Measurements from ENCODE around the gene CTNNA1.
"Not testable (repeated sequence)": the region's sequence is repeated elsewhere in the genome, so short reads cannot be mapped to it uniquely, and the experiment has no call there.

The CTNNA1 gene

DNA sequence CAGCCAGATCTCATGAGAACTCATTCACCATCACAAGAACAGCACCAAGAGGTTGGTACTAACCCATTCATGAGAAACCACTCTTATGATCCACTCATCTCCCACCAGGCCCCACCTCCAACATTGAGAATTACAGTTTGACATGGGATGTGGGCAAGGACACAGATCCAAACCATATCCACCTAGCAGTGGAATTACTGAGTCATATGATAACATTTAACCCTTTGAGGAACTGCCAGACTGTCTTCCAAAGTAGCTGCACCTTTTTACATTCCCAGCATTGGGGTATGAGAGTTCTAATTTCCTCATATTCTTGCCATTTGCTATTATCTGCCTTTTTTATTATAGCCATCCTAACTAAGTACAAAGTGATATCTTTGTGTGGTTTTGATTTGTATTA lies 51.9 kb downstream of the CTNNA1 start:
- no peak overlapping the region for H3K4me3 ChIP-seq (ENCODE audit: insufficient read depth, low read depth, low read length, poor library complexity, severe bottlenecking)
- H3K36me3 ChIP-seq (ENCODE audit: control insufficient read depth, insufficient read depth, low read length), result no peaks in the 10 kb centered on the region
- no peak for DNase-seq
- H3K4me1 ChIP-seq (ENCODE audit: control insufficient read depth, insufficient read depth, low read length, poor library complexity, severe bottlenecking), result peaks cover 5% of the 10 kb centered on the region
- H3K9me3 ChIP-seq (ENCODE audit: control insufficient read depth, low read length), result no peaks in the 10 kb centered on the region
- H3K27me3 ChIP-seq (replicated peaks; ENCODE audit: control insufficient read depth, insufficient read depth, low read length, poor library complexity, severe bottlenecking), result no peaks in the 10 kb centered on the region
- no peak overlapping the region for H3K27ac ChIP-seq (ENCODE audit: insufficient read depth, low read length, poor library complexity, severe bottlenecking)

GRCh38 chr5:138807182-138807581 lies 54.0 kb downstream of the CTNNA1 start:
- no peak for DNase-seq

DNA sequence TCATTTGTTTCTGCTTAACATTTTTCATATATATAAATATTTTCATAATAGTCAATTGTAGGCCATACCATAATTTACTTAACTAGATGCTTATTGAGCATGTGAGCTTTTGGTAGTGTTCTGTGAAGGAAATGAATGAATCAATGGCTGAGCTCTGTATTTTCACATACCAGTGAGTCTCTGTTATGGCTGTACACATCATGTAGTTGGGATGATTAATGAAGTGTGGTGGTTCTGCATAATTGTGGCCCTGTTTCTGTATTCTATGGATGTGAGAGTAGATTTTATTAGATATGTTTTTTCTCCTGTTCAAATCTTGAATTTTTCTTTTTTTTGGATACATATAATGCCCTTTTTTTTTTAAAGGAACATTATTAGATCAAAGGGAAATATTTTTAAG lies 56.2 kb downstream of the CTNNA1 start:
- H3K4me3 ChIP-seq (ENCODE audit: insufficient read depth, low read depth, low read length, poor library complexity, severe bottlenecking), result no peak overlapping the region
- H3K27ac ChIP-seq (ENCODE audit: insufficient read depth, low read length, poor library complexity, severe bottlenecking), result no peak overlapping the region
- no peaks in the 10 kb centered on the region for H3K9me3 ChIP-seq (ENCODE audit: control insufficient read depth, low read length)
- H3K36me3 ChIP-seq (ENCODE audit: control insufficient read depth, insufficient read depth, low read length), result no peaks in the 10 kb centered on the region
- no peak for DNase-seq
- peaks cover 5% of the 10 kb centered on the region for H3K4me1 ChIP-seq (ENCODE audit: control insufficient read depth, insufficient read depth, low read length, poor library complexity, severe bottlenecking)
- H3K27me3 ChIP-seq (replicated peaks; ENCODE audit: control insufficient read depth, insufficient read depth, low read length, poor library complexity, severe bottlenecking), result no peaks in the 10 kb centered on the region

More at GRCh38 chr5:138807182-138807581, 54.0 kb downstream of the CTNNA1 start:
- Histone ChIP-seq H3K9me3 (ENCODE audit: control insufficient read depth, low read length) (no peaks in the 10 kb centered on the region), H3K27me3 (replicated peaks; ENCODE audit: control insufficient read depth, insufficient read depth, low read length, poor library complexity, severe bottlenecking) (no peaks in the 10 kb centered on the region), H3K4me1 (ENCODE audit: control insufficient read depth, insufficient read depth, low read length, poor library complexity, severe bottlenecking) (peaks cover 5% of the 10 kb centered on the region), H3K27ac (ENCODE audit: insufficient read depth, low read length, poor library complexity, severe bottlenecking) (no peak overlapping the region), H3K4me3 (ENCODE audit: insufficient read depth, low read depth, low read length, poor library complexity, severe bottlenecking) (no peak overlapping the region), H3K36me3 (ENCODE audit: control insufficient read depth, insufficient read depth, low read length) (no peaks in the 10 kb centered on the region)

GRCh38 chr5:138810861-138811260 lies 57.6 kb downstream of the CTNNA1 start:
- not testable (repeated sequence) for DNase-seq; H3K36me3 ChIP-seq (ENCODE audit: control insufficient read depth, insufficient read depth, low read length); H3K27me3 ChIP-seq (replicated peaks; ENCODE audit: control insufficient read depth, insufficient read depth, low read length, poor library complexity, severe bottlenecking); H3K27ac ChIP-seq (ENCODE audit: insufficient read depth, low read length, poor library complexity, severe bottlenecking); H3K4me1 ChIP-seq (ENCODE audit: control insufficient read depth, insufficient read depth, low read length, poor library complexity, severe bottlenecking); H3K4me3 ChIP-seq (ENCODE audit: insufficient read depth, low read depth, low read length, poor library complexity, severe bottlenecking); H3K9me3 ChIP-seq (ENCODE audit: control insufficient read depth, low read length)

- no peak for DNase-seq
- Histone ChIP-seq H3K4me3 (ENCODE audit: insufficient read depth, low read depth, low read length, poor library complexity, severe bottlenecking) (no peak overlapping the region), H3K36me3 (ENCODE audit: control insufficient read depth, insufficient read depth, low read length) (no peaks in the 10 kb centered on the region), H3K9me3 (ENCODE audit: control insufficient read depth, low read length) (no peaks in the 10 kb centered on the region), H3K27ac (ENCODE audit: insufficient read depth, low read length, poor library complexity, severe bottlenecking) (no peak overlapping the region), H3K4me1 (ENCODE audit: control insufficient read depth, insufficient read depth, low read length, poor library complexity, severe bottlenecking) (no peaks in the 10 kb centered on the region), H3K27me3 (replicated peaks; ENCODE audit: control insufficient read depth, insufficient read depth, low read length, poor library complexity, severe bottlenecking) (no peaks in the 10 kb centered on the region)
Measured at GRCh38 chr5:138815529-138815928, 62.3 kb downstream of the CTNNA1 start.

DNA sequence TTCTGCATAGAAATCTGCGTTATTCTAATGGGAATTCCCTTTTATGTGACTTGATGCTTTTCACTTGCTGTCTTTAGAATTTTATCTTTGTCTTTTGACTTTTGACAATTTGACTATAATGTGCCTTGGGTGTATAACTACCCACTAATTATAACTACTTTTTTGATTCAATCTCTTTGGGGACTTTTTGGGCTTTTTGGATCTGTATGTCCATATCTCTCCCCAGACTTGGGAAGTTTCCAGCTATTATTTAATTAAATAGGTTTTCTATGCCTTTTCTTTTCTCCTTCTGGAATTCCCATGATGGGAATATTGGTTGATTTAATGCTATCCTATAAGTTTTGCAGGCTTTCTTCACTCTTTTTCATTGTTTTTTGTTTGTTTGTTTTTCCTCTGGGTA lies 64.0 kb downstream of the CTNNA1 start:
- Histone ChIP-seq H3K4me3 (ENCODE audit: insufficient read depth, low read depth, low read length, poor library complexity, severe bottlenecking) (no peak overlapping the region), H3K27ac (ENCODE audit: insufficient read depth, low read length, poor library complexity, severe bottlenecking) (no peak overlapping the region), H3K27me3 (replicated peaks; ENCODE audit: control insufficient read depth, insufficient read depth, low read length, poor library complexity, severe bottlenecking) (no peaks in the 10 kb centered on the region), H3K9me3 (ENCODE audit: control insufficient read depth, low read length) (no peaks in the 10 kb centered on the region), H3K4me1 (ENCODE audit: control insufficient read depth, insufficient read depth, low read length, poor library complexity, severe bottlenecking) (no peaks in the 10 kb centered on the region), H3K36me3 (ENCODE audit: control insufficient read depth, insufficient read depth, low read length) (no peaks in the 10 kb centered on the region)
- DNase-seq, result no peak

DNA sequence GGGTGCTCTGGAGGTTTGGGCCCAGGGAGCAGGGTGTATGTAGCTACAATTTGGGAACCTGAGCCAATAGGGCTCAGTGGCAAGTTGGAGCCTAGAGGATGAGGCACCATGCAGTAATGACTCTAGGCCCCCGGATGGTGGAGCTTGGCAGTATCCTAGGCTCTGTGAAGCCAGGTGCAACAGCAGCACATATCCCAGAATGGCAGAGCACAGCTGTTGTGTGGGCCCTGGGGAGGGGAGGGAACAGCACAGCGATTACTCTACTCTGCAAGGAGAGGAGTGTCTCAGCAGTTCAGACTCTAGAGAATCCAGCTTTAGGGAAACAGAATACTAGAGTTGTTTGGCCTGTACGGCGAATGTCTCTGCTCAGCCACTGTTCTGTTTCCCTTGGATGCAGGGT lies 65.9 kb downstream of the CTNNA1 start:
- Histone ChIP-seq H3K36me3 (ENCODE audit: control insufficient read depth, insufficient read depth, low read length) (no peaks in the 10 kb centered on the region), H3K4me3 (ENCODE audit: insufficient read depth, low read depth, low read length, poor library complexity, severe bottlenecking) (no peak overlapping the region), H3K27ac (ENCODE audit: insufficient read depth, low read length, poor library complexity, severe bottlenecking) (no peak overlapping the region), H3K4me1 (ENCODE audit: control insufficient read depth, insufficient read depth, low read length, poor library complexity, severe bottlenecking) (no peaks in the 10 kb centered on the region), H3K9me3 (ENCODE audit: control insufficient read depth, low read length) (no peaks in the 10 kb centered on the region), H3K27me3 (replicated peaks; ENCODE audit: control insufficient read depth, insufficient read depth, low read length, poor library complexity, severe bottlenecking) (no peaks in the 10 kb centered on the region)
- no peak for DNase-seq

- Histone ChIP-seq H3K9me3 (ENCODE audit: control insufficient read depth, low read length) (no peaks in the 10 kb centered on the region), H3K4me1 (ENCODE audit: control insufficient read depth, insufficient read depth, low read length, poor library complexity, severe bottlenecking) (no peaks in the 10 kb centered on the region), H3K36me3 (ENCODE audit: control insufficient read depth, insufficient read depth, low read length) (no peaks in the 10 kb centered on the region), H3K27ac (ENCODE audit: insufficient read depth, low read length, poor library complexity, severe bottlenecking) (no peak overlapping the region), H3K4me3 (ENCODE audit: insufficient read depth, low read depth, low read length, poor library complexity, severe bottlenecking) (no peak overlapping the region), H3K27me3 (replicated peaks; ENCODE audit: control insufficient read depth, insufficient read depth, low read length, poor library complexity, severe bottlenecking) (no peaks in the 10 kb centered on the region)
- no peak for DNase-seq
Measured at GRCh38 chr5:138820695-138821094, 67.5 kb downstream of the CTNNA1 start.

DNA sequence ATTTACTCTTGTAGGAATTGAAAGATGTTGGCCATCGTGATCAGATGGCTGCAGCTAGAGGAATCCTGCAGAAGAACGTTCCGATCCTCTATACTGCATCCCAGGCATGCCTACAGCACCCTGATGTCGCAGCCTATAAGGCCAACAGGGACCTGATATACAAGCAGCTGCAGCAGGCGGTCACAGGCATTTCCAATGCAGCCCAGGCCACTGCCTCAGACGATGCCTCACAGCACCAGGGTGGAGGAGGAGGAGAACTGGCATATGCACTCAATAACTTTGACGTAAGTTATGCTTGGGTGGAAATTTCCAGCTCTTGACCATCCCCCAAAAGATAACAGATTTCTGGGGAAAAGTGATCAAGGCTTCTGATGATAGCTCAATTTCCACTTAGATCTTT lies 71.3 kb downstream of the CTNNA1 start:
- DNase-seq, result no peak
- no peaks in the 10 kb centered on the region for H3K27me3 ChIP-seq (replicated peaks; ENCODE audit: control insufficient read depth, insufficient read depth, low read length, poor library complexity, severe bottlenecking)
- no peaks in the 10 kb centered on the region for H3K4me1 ChIP-seq (ENCODE audit: control insufficient read depth, insufficient read depth, low read length, poor library complexity, severe bottlenecking)
- no peaks in the 10 kb centered on the region for H3K9me3 ChIP-seq (ENCODE audit: control insufficient read depth, low read length)
- H3K27ac ChIP-seq (ENCODE audit: insufficient read depth, low read length, poor library complexity, severe bottlenecking), result no peak overlapping the region
- no peak overlapping the region for H3K4me3 ChIP-seq (ENCODE audit: insufficient read depth, low read depth, low read length, poor library complexity, severe bottlenecking)
- no peaks in the 10 kb centered on the region for H3K36me3 ChIP-seq (ENCODE audit: control insufficient read depth, insufficient read depth, low read length)

GRCh38 chr5:138824924-138825863 lies 72.0 kb downstream of the CTNNA1 start:
- H3K27ac ChIP-seq (ENCODE audit: insufficient read depth, low read length, poor library complexity, severe bottlenecking), result no peak overlapping the region
- no peaks in the 10 kb centered on the region for H3K4me1 ChIP-seq (ENCODE audit: control insufficient read depth, insufficient read depth, low read length, poor library complexity, severe bottlenecking)
- H3K27me3 ChIP-seq (replicated peaks; ENCODE audit: control insufficient read depth, insufficient read depth, low read length, poor library complexity, severe bottlenecking), result no peaks in the 10 kb centered on the region
- no peak overlapping the region for H3K4me3 ChIP-seq (ENCODE audit: insufficient read depth, low read depth, low read length, poor library complexity, severe bottlenecking)
- no peaks in the 10 kb centered on the region for H3K36me3 ChIP-seq (ENCODE audit: control insufficient read depth, insufficient read depth, low read length)
- no peaks in the 10 kb centered on the region for H3K9me3 ChIP-seq (ENCODE audit: control insufficient read depth, low read length)
- no peak for DNase-seq
